HG03103 (cell line): ENCODE data around the gene GALNT9.
"Not testable (repeated sequence)": the region's sequence is repeated elsewhere in the genome, so short reads cannot be mapped to it uniquely, and the experiment has no call there.

Source experiments
- ATAC-seq: cut with Tn5 transposase; IDR thresholded peaks from one replicate; pipeline ENCODE4 v1.9.1; 2021; ENCODE audit warnings: low read depth; ENCODE audit not compliant: unreplicated experiment

GALNT9 gene

DNA sequence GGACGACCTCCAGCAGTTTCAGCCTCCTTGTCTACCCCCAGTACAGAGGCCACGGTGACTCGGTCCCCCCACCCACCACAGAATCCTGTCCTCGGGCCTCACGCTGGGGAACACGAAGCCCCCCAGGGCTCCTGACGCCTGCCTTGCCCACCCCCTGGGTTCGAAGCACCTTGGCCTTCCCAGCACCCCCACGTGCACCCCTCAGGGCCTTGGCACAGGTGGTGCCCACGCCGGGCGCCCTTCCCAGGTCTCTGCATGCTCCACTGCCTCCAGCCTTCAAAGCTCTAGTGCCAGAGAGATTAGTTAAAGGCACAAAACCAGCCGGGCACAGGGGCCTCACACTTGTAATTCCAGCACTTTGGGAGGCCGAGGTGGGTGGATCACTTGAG is 123.3 kb downstream of the GALNT9 start:
- ATAC-seq, result no peak

DNA sequence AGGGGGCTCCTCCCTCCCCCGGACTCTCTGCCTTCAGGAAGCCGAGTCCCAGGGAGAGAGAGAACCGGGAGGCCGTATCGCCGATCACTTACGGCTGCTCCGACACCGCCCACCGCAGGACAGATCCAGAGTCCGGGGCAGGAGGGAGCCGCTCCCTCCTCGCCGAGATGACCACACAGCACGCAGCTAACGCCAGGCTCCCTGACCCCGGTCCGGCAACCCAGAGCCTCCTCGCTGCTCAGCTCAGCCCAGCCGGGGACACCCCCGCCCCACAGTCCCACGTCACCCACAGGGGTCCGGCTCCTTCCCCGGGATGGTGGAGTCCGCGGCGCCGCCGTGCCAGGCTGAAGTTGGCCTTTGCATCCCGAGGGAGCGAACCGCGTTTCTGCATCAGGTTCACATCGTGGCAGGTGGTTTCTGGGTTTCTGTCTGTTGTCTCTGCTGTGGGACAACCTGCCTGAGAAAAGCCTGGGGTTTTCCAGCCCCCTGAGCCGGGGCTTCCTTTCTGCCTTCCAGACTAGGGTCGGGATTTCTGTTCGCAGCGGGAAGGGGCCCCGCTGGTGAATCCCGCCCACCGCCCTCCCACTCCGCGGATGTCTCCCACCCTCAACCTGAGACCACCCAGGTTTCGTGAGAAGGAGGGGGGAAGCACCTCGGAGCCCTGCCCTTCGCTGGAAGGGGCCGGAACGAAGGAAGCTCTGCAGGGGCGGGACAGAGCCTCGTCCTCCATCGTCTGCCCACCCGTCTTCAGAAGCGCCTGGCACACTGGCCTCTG is 123.9 kb downstream of the GALNT9 start:
- ATAC-seq, result no peak

DNA sequence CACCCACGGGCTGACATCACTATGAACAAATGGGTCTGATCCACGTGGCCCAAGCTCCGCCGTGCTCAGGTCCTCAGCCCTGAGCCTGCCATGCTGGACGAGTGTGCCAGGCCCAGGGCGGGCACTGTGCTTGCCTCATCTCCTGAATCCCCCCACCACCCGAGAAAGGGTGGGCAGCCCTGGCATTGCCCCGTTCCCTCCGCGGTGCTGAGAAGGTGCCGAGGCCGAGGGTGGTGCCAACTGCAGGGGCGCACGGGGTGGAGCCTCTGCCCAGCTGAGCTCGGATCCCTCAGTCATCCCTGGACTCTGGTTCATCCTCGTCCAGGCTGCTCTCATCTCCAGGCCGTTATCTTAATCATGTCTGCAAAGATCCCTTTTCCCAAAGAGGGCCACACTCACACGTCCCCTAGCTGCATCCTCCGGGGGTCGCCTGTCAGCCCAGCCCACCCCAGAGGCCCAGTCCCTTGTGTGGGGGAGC is 124.6 kb downstream of the GALNT9 start:
- ATAC-seq, result no peak

DNA sequence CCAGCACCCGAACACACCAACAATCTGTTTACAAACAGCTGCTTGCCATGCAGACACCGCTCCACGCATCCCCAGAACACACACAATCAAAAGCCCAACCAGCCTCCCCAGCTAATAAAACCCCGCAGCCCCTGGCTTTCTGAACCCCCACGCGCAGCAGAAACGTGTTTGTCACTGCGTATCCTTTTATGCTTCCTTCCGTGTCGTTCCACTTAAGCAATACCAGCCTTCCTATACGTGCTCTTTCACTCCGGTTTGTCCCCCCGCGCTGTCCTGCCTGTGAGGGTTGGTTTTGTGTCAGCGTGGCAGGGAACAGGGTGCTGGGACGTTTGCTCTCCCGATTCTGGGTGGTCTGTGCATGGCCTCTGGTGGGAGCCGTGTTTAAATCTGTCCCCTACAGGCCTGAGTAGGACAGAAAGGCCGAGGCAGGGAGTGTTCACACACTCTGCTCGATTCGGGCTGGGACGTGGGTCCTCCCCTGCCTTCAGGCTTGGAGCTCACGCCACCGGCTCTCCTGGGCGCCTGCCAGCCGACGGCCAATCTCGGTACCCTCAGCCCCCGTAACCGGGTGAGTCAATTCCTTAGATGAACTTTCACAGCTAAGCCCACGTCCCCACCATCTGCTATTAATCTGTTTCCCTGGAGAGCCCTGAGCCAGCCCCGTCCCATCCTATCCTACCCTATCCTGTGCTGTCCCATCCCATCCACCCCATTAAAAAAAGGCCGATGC is 125.2 kb downstream of the GALNT9 start:
- no peak for ATAC-seq

DNA sequence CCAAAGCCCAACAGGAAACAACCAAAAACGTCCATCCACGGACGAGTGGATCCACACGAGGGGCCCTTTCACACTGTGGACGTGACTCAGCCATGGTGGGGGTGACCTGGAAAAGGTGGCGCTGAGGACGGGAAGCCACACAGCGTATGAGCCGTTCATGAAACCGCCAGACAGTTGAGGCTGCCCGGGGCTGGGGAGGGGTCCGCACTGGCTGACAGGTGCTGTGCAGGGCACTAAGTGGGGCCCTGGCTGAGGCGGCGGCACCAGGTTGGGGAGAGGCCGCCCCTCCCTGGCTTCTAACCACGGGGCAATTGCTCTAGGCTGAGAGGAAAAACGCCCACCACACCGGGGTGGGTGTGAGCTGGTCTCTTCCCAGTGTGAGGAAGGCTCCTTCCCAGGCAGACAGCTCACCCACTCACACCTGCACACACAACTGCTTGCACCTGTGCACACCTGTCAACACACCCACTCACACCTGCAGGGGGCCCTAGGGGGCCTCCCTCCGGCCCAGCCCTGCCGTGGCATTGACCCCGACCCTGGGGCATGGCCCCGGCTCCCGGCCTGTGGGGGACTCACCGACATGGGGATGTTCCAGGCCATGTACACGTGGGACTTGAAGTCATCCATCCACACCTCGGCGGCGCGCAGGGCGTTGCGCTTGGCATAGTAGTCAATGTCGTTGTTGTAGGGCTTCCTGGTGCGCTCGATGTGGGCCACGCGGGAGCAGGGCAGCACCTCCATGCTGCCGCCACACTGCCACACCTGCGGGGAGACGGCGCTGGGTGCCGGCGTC is 126.3 kb downstream of the GALNT9 start:
- no peak for ATAC-seq

DNA sequence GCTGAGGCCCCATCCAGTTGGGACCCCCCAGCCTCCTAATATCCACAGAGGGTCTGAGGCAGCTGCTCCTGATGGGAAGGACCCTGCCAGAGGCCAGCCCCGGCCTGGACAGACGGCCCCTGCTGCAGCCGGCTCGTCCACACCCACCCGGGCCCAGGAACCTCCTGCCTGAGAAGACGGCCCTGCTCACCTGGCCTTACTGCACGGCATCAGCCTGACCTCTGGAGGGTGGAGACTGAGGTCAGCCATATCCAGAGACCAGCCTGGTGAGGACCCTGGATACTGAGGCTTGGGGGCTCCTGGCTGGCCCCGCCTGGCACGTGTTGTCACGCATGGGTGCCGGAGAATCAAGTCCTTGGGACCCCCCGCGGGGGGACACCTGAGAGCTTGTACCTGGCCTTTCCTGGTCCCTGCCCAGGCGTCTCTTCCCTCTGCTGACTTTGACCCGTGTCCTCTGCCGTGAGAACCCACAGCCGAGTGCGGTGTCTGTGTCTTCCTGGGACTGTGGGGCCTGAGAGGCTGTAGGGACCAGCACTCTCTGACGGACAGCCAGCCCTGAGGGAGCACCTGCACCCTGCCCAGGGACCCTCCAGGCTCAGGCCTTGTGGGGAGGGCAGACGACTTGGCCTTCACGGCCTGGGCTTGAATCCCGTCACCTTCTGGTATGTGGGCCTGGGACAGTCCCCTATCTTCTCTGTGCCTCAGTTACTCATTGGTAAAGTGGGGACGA is 127.8 kb downstream of the GALNT9 start:
- no peak for ATAC-seq

DNA sequence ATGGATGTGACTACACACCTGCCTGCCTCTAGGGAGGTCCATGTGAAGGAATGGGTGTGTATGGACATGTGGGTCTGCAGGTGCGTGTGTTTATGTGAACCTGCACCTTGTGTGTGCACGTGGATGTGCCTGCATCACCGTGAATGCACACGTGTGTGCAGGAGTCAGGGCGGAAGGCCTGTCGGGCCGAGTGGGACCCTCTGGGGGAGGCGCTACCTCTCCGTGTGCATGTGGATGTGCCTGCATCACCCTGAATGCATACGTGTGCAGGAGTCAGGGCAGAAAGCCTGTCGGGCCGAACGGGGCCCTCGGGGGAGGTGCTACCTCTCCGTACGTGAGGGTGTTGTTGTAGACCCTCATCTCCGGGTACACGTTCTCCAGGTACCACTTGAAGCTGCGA is 128.6 kb downstream of the GALNT9 start:
- no peak for ATAC-seq

DNA sequence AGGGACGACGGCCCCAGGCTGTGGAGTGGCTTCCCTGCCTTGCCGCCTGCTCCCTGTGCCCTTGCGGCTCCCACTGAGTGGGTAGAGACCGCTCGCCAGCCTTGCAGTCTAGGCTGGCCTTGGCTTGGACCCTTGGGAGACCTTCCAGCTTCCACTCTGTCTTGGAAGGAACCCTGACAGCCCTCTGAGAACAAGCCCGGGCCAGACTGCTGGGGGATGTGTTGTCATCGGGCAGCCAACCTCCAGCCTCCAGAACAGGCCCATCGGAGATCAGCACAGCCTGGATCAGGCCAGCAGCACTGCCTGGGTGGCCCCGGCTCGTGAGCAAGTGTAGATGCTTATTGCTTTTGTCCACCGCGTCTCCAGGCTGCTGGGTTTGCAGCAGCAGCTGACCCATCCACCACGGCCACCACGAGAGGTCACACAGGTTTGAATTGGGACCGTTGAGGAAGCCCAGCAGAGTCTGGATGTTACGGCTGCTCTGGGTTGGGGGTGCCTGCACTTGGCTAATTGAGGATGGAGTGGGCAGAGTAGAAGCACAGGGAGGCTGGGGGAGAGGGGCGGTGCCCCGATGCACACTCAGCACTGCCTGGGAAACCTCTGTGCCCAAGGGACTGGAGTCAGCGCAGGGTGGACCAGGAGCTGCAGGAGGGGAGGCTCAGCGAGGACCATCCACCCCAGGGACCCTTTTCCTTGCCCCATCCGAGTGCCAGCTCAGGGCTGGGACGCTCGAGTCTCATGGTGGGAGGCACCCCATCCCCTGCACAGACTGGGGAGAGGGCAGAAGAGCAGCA is 129.7 kb downstream of the GALNT9 start:
- no peak for ATAC-seq

DNA sequence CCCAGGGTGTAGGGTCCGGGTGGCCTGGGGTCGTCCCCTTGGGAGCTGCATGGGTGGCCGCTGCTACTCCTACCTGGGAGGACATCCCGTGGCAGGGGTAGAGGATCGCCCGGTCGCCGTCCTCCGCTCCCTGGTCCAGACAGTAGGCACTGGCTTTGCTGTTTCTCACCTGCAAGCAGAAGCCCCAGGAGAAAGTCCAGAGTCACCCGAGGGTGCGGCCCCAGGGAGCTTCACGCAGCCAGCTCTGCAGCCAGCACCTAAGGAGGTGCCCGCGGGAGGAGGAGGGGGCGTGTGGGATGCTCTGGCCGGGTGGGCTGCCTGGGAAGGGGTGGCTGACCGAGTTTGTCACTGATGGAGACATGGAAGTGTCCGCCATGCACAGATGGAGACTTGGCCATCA is 130.3 kb downstream of the GALNT9 start:
- no peak for ATAC-seq

DNA sequence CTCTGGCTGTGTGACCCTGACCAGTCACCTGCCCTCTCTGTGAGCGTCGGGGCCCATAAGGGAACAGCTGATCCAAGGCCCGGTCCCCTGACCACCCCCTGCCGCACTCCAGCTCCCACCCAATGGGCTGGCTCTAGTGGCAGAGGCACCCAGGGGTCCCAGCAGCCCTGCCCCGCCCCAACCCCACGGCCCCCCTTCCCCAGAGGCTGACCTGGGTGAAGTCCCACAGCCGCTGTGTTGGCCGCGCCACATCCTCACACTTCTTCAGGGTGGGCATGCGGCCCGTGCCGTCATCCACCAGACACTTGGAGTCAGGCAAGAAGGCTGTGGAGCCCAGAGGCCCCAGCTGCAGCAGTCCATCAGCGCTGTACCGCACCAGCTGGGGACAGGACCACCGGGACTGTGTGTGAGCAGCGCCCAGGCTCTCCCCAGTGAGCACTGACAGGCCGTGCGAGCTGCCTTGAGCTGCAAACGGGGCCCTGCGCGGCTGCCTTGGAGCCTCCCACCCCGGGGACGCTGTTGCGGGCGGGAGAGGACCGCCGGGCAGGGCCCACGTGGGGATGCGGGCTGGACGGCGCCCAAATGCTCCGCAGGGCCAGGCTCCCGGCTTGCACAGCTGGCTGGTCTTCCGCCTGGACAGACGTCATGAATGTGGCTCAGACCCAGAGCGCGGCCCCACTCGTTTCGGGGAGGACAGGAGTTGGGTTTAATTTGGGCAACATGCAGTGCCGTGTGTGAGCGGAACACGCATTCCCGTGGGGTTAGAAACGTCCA is 131.6 kb downstream of the GALNT9 start:
- no peak for ATAC-seq

DNA sequence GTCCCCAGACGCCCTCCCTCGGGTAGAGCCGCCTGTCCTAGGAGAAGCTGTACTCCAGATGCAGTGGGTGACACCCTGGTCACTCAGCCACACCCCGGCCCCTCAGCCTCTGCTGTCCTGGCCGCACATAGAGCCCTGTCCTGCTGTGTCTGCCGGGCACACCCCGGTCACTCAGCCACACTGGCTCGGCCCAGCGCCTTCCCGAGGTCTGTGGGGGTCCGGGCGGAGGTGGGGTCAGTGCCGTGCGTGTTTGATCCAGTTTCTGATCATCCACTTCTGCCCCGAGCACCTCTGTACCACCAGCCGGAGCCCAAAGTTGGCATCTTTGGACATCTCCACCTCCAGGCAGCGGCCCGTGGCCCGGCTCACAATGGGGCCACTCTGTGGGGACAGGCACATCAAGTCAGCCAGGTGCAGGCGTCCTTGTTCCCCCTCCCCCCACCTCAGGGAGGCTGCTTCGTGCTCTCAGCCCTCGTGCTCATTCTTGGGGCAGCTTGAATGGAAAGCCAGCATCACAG is 132.5 kb downstream of the GALNT9 start:
- no peak for ATAC-seq

DNA sequence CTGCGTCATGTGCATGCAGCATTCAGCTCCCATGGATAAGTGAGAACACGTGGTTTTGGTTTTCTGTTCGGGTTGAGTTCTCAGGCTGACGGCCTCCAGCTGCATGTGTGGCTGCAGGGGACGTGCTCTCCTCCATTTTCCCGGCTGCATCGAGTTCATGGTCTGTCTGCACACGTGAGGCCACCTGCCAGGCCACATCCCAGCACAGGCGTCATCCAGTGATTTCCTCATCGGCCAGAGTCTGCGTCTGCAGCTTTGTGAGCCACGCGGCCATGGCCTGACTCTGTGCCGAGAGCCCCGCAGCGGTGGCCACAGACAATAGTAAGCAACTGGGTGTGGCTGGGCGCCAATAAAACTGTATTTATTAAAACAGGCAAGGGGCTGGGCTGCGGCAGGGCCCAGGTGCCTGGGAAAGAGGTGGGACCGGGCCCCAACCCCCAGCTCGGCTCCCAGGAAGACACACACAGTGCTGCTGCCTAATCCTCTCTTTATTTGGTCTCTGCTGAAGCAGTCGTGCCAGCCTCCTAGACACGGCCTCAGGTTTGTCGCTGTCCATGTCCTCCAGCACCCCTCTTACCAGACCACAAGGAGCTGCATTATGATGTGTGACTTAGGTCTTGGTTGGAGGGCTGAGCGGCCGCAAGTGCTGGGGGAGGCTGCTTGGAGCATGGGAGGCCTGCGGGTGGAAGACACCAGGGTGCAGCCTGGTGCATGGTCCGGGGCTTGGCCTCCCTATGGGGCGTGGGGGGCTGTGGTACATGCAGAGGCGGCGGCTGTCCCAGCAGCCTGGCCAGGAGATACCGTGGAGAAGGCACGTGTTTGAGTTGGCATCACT is 133.1 kb downstream of the GALNT9 start:
- no peak for ATAC-seq

DNA sequence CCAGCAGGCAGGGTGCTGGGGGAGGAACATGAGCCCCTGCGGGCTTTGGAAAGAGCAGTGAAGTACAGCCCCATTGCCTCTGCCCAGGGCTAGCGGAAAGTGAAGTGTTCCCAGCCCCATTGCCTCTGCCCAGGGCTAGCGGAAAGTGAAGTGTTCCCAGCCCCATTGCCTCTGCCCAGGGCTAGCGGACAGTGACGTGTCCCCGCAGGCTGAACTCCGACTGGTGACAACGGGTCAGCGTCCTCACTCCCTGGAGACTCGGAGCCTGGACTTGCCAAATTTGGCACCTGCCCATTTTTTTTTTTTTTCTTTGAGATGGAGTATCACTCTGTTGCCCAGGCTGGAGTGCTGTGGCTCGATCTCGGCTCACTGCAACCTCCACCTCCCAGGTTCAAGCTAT is 134.1 kb downstream of the GALNT9 start:
- ATAC-seq, result not testable (repeated sequence)

DNA sequence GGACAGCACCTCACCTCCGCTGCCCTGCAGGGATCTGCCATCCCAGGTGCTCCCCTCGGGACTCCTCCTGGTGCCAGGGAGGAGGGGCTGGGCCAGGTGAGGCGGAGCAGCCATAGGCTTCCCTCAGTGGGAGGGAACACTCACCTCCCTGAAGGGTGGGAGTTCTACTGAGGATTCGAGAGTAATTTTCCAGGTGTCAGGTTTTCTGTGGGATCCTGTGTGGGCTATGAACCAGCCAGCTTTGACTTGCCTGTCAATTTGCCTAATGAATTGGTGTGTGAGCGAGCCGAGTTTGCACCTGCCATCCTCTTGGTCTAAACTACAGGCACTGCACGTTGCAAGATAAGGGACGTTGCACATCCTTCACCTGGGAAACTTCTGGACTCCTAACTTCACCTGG is 134.8 kb downstream of the GALNT9 start:
- no peak for ATAC-seq

DNA sequence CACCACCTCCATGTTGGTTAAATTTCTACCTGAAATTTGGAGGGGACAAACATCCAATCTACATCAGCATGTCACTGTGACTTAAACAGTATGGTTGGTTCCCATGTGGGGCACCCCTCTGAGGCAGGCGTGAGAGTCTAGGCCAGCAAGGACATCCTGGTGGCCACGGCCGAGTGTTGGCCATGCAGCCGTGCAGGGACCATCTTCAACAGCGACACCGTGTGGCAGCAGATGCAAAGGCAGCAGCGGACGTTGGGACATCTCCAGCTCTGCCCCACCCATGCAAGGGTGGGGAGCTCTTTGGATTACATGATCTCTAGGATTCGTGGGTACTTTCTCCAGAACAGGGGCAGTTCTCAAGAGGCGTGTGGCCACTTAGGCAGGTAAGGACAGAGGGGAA is 135.3 kb downstream of the GALNT9 start:
- no peak for ATAC-seq

DNA sequence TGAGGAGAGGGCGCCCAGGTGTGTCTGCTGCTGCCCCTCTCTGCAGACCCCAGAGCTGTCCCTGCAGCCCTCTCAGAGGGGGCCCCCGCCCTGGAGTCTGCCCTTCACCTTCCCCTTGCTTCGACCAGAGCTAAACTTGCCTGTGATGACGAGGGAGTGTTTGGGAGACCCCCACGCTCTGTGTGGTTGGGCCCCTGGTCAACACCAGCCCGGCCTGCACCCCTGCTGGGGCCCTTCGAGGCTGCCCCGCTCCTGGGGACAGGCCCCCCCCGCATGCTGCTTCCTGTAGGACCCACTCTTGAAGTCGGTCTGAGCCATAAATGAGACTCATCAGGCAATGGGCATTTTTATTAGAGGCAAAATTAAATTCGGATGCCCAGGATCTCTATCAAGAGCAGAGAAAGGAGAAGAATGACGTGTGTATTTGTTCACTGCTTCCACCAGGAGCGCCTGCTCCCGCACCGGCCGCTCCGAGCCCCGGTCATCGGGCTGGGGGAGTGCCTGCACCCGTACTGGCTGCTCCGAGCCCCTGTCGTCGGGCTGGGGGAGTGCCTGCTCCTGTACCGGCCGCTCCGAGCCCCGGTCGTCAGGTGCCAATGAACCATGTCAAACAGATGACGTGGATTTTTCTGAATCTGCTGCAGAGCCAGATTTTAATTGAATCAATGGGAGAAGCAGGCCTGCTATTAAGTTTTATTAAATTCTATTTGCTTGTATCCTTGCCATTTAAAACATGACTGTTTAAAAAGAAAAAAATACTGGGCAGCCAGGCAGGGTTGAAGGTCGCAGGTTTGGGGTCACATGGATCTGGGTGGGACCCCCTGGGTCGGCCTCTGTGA is 137.5 kb downstream of the GALNT9 start:
- no peak for ATAC-seq

DNA sequence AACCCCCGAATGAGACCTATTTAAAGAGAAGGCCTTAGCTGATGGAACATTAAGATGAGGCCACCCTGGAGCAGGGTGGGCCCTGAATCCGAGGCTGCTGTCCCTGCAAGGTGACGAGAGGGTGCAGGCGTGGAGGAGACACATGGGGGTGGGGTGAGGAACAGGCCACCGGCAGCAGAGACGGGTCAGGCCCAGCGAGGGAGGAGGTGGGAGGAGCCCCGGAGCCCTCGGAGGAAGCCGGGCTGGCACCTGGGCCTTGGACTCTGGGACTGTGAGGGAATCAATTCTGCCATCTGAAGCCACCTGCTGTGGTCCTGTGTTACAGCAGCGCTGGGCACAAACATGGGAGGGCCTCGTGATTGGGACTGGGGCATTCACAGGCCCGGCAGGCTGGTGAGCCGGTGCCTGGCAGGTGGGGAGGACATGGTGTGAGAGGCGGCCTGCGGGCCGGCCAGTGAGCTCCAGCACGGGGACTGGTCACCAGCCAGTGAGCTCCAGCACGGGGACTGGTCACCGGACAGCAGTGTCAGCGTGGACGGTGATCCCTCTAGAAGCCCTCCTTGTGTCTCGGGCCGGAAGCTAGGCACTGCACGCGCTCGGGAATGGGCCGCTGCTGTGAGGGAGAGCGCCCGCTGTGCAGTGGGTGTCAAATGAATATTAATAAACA is 138.4 kb downstream of the GALNT9 start:
- no peak for ATAC-seq
